HepG2 (cell line): ENCODE data around the gene PKIB. TPM values are rescaled to one million over a fixed set of nuclear protein-coding genes. Genes with fewer than 3 reads are reported as not detected.

Source experiments
- ATAC-seq: fragments of 200-7000 bp; cut with Tn5 transposase; 3 replicates; pipeline ENCODE4 v1.9.1; 2020; ENCODE audit warnings: mild to moderate bottlenecking, moderate library complexity
- BruUV-seq: library from RNA; stranded (reverse); fragments of 400-500 nt; replicated peaks from 2 replicates; lab custom pipeline; 2021; lab: Mats Ljungman, UMichigan
- CTCF ChIA-PET: fragments of 300-600 bp; formaldehyde crosslinking; extraction: SDS; loops from one replicate; lab custom pipeline; 2021; ENCODE audit warnings: low total read pairs, inconsistent platforms, low intra/inter-chr PET ratio; lab: Yijun Ruan, JAX
- POLR2A ChIA-PET: fragments of 350-600 bp; sonication (Branson Sonifier 250); formaldehyde crosslinking; loops from one replicate; lab custom pipeline; 2020; ENCODE audit warnings: antibody characterized with exemption, inconsistent platforms; lab: Yijun Ruan, JAX
- DNase-seq: peaks from one replicate; pipeline ENCODE4 v3.0.0-alpha.2; 2015; ENCODE audit warnings: low spot score
- FAIRE-seq: peaks from 3 replicates; lab custom pipeline; 2011; peaks lifted over from hg19 to GRCh38; lab: Jason Lieb, UNC
- H2AFZ ChIP-seq: one replicate; pipeline ENCODE4 v1.6.1; 2011; ENCODE audit warnings: low read length, inconsistent platforms
- H3K27ac ChIP-seq: fragments of 300-600 bp; 3 replicates; pipeline ENCODE4 v1.8.0; 2011; ENCODE audit warnings: mixed run types, mild to moderate bottlenecking, mixed read lengths, low read length, inconsistent platforms; ENCODE audit not compliant: insufficient read depth; ENCODE audit errors: extremely low read length
- H3K27me3 ChIP-seq, 2 experiments: fragments of 200-600 bp in 1 of 2; 2 replicates in 1 of 2; 3 replicates in 1 of 2; pipeline versions ENCODE4 v1.6.0 to v1.8.0; 2011; ENCODE audit warnings: low read length in 2 of 2, mild to moderate bottlenecking in 2 of 2, moderate library complexity in 2 of 2, inconsistent platforms in 1 of 2; ENCODE audit not compliant: insufficient read depth in 2 of 2, control insufficient read depth in 1 of 2
- H3K36me3 ChIP-seq, 2 experiments: fragments of 200-600 bp in 1 of 2; replicated peaks in 1 of 2; 2 replicates in 1 of 2; 3 replicates in 1 of 2; pipeline versions ENCODE4 v1.5.1 to v1.8.0; 2011; ENCODE audit warnings: low read length in 2 of 2, inconsistent platforms in 1 of 2; ENCODE audit not compliant: insufficient read depth in 2 of 2, control insufficient read depth in 1 of 2
- H3K4me1 ChIP-seq: 2 replicates; pipeline ENCODE4 v1.5.1; 2012; ENCODE audit warnings: low read length, inconsistent platforms; ENCODE audit not compliant: insufficient read depth
- H3K4me2 ChIP-seq: 2 replicates; pipeline ENCODE4 v1.6.0; 2011; ENCODE audit warnings: low read depth, low read length, inconsistent platforms
- H3K4me3 ChIP-seq, 3 experiments: fragments of 200-600 bp in 1 of 3; sonication (generic), shearing (Covaris generic) in 1 of 3; replicated peaks in 1 of 3; 2 replicates each; pipeline ENCODE4 v1.5.1; 2011 to 2016; ENCODE audit warnings: low read length in 3 of 3, inconsistent platforms in 2 of 3, low read depth in 2 of 3, mild to moderate bottlenecking in 2 of 3, control low read depth in 1 of 3, mixed read lengths in 1 of 3; ENCODE audit not compliant: insufficient read depth in 1 of 3
- H3K79me2 ChIP-seq: one replicate; pipeline ENCODE4 v1.6.1; 2011; ENCODE audit warnings: low read length, inconsistent platforms; ENCODE audit not compliant: insufficient read depth
- H3K9ac ChIP-seq: 2 replicates; pipeline ENCODE4 v1.6.0; 2011; ENCODE audit warnings: mild to moderate bottlenecking, low read depth, low read length, inconsistent platforms; ENCODE audit not compliant: insufficient read depth
- H3K9me3 ChIP-seq: 2 replicates; pipeline ENCODE4 v1.5.1; 2012; ENCODE audit warnings: mild to moderate bottlenecking, low read length
- H4K20me1 ChIP-seq: 2 replicates; pipeline ENCODE4 v1.6.0; 2011; ENCODE audit warnings: inconsistent platforms, mild to moderate bottlenecking, low read length, moderate library complexity; ENCODE audit not compliant: insufficient read depth
- BRCA1 ChIP-seq: sonication (generic); formaldehyde crosslinking; IDR thresholded peaks from 2 replicates; pipeline ENCODE4 v1.4.0; 2020; ENCODE audit warnings: missing genetic modification reagents
- HDAC1 ChIP-seq: sonication (generic); formaldehyde crosslinking; IDR thresholded peaks from 2 replicates; pipeline ENCODE4 v1.5.1; 2020; ENCODE audit warnings: mild to moderate bottlenecking, missing genetic modification reagents
- HNRNPLL ChIP-seq: fragments of 200-400 bp; formaldehyde crosslinking; IDR thresholded peaks from 2 replicates; pipeline ENCODE4 v1.6.1; 2017; ENCODE audit warnings: mild to moderate bottlenecking, low read depth, low read length; ENCODE audit not compliant: poor library complexity, severe bottlenecking
- KAT7 ChIP-seq: IDR thresholded peaks from 2 replicates; pipeline ENCODE4 v1.6.1; 2018; ENCODE audit warnings: borderline replicate concordance, missing compliant biosample characterization
- MED1 ChIP-seq: sonication (generic); formaldehyde crosslinking; IDR thresholded peaks from 2 replicates; pipeline ENCODE4 v1.4.0; 2020; ENCODE audit warnings: missing genetic modification reagents
- NPAS2 ChIP-seq: sonication (generic); formaldehyde crosslinking; IDR thresholded peaks from 2 replicates; pipeline ENCODE4 v1.8.0; 2022; ENCODE audit warnings: mild to moderate bottlenecking, missing genetic modification reagents, borderline replicate concordance
- SALL1 ChIP-seq: sonication (generic); formaldehyde crosslinking; IDR thresholded peaks from 2 replicates; pipeline ENCODE4 v1.8.0; 2022; ENCODE audit warnings: mild to moderate bottlenecking, missing genetic modification reagents
- SRF ChIP-seq: IDR thresholded peaks from 2 replicates; pipeline ENCODE4 v1.6.1; 2011; ENCODE audit warnings: mild to moderate bottlenecking, low read depth, low read length, moderate library complexity
- STAG1 ChIP-seq: sonication (generic); formaldehyde crosslinking; IDR thresholded peaks from 2 replicates; pipeline ENCODE4 v1.4.0; 2020; ENCODE audit warnings: missing genetic modification reagents
- YEATS2 ChIP-seq: sonication (generic); formaldehyde crosslinking; IDR thresholded peaks from 2 replicates; pipeline ENCODE4 v1.4.0; 2020; ENCODE audit warnings: missing genetic modification reagents, borderline replicate concordance
- ZNF614 ChIP-seq: IDR thresholded peaks from 2 replicates; pipeline ENCODE4 v1.6.1; 2018; ENCODE audit warnings: missing biosample characterization, missing genetic modification reagents, inconsistent platforms, borderline replicate concordance
- ZNF839 ChIP-seq: sonication (generic); formaldehyde crosslinking; IDR thresholded peaks from 2 replicates; pipeline ENCODE4 v1.4.0; 2020; ENCODE audit warnings: missing genetic modification reagents, mild to moderate bottlenecking, borderline replicate concordance
- WGBS: methylation state at CpG from one replicate; pipeline ENCODE4 v1.1.6; 2017; ENCODE audit warnings: low lambda C conversion rate; 5-methylcytosine and 5-hydroxymethylcytosine counted together
- in situ Hi-C: cut with HindIII; loops from 2 replicates; pipeline ENCODE4 v1.10.0; 2017; ENCODE audit warnings: low pct_unique_long_range_greater_than_20kb; ENCODE audit not compliant: extremely low pct_ligation_motif_present
- intact Hi-C: fragments of 100-400 bp; cut with micrococcal nuclease; formaldehyde crosslinking; loops from one replicate; pipeline ENCODE4 v1.10.0; 2022; ENCODE audit not compliant: unreplicated experiment
- polyA plus RNA-seq, 8 experiments: library from polyadenylated mRNA; depleted of rRNA in 3 of 8; stranded (reverse) in 7 of 8; unstranded in 1 of 8; fragments of >200 nt; fragmentation: Illumina TruSeq in 4 of 8; extraction: Trizol in 4 of 8; gene quantifications; 2 replicates each; pipeline versions ENCODE4 v1.2.1 to v1.2.3, GENCODE V29; 2011 to 2016; ENCODE audit warnings: low read depth in 4 of 8, missing spikeins in 1 of 8, mixed read lengths in 1 of 8; ENCODE audit not compliant: insufficient read depth in 1 of 8
- total RNA-seq, 5 experiments: library from RNA; depleted of rRNA; stranded (reverse); fragments of >200 nt; fragmentation: Illumina TruSeq; extraction: Trizol; gene quantifications; 2 replicates each; pipeline ENCODE4 v1.2.3, GENCODE V29; 2016; ENCODE audit warnings: low read depth in 1 of 5
- TF ChIP-seq, protein P1 (sequence below): sonication (generic); formaldehyde crosslinking; IDR thresholded peaks from 2 replicates; pipeline ENCODE4 v1.8.0; 2022; ENCODE audit warnings: missing genetic modification reagents, mild to moderate bottlenecking, borderline replicate concordance
- TF ChIP-seq, protein P2 (sequence below): sonication (generic); formaldehyde crosslinking; IDR thresholded peaks from 2 replicates; pipeline ENCODE4 v1.4.0; 2020; ENCODE audit warnings: missing genetic modification reagents

PKIB gene
- total and polyA plus RNA-seq, 2 of the 13 experiments (the other 11 are each of a cell fraction or from before 2014, with no cell fraction given): 1.4 to 1.5 TPM

DNA sequence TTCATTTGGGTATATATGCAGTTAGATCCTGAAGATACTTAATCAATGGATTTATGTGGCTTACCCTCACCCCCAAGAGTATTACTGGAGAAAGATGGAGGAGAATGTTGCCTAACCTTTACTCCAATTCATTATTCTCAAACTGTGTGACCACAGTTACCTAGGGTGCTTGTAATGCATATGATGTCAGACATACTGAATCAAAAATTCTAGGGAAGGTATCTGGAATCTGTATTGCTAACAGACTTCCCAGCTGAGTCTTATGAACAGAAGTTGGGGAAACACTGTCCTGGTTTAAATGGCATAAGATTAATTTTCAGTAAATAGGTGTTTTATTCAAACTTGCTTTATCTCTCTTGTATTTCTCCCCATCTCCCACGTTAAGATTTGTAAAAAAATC is 83.9 kb downstream of the PKIB start:
- Histone ChIP-seq H3K79me2 (no peaks in the 10 kb centered on the region), H4K20me1 (no peaks in the 10 kb centered on the region), H3K9me3 (no peaks in the 10 kb centered on the region), H3K36me3 (no peaks in the 10 kb centered on the region), H3K27me3 (no peaks in the 10 kb centered on the region), H3K4me3 (no peak overlapping the region), H3K4me1 (no peaks in the 10 kb centered on the region), H3K27ac (no peak overlapping the region), H3K9ac (no peak overlapping the region), H3K4me2 (no peak overlapping the region), H2AFZ (no peak overlapping the region)
- ChIA-PET POLR2A (no interaction called here), CTCF (no interaction called here)
- intact Hi-C loops: no loop called here
- 0% methylated on average over 1 of the region's 1 CpG for WGBS
- no peak for TF ChIP-seq ZNF839 (CRISPR knock-in tag)
- no peak for TF ChIP-seq HNRNPLL
- TF ChIP-seq, protein P1, sequence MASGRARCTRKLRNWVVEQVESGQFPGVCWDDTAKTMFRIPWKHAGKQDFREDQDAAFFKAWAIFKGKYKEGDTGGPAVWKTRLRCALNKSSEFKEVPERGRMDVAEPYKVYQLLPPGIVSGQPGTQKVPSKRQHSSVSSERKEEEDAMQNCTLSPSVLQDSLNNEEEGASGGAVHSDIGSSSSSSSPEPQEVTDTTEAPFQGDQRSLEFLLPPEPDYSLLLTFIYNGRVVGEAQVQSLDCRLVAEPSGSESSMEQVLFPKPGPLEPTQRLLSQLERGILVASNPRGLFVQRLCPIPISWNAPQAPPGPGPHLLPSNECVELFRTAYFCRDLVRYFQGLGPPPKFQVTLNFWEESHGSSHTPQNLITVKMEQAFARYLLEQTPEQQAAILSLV (CRISPR knock-in tag): no peak
- TF ChIP-seq HDAC1 (CRISPR knock-in tag): no peak
- TF ChIP-seq ZNF614: no peak
- TF ChIP-seq MED1 (CRISPR knock-in tag): no peak
- TF ChIP-seq SALL1: no peak
- TF ChIP-seq YEATS2 (CRISPR knock-in tag): no peak
- no peak for TF ChIP-seq STAG1
- FAIRE-seq (no peak), ATAC-seq (no peak), DNase-seq (no peak)
- no TSS peak for BruUV-seq
- in situ Hi-C loops: no loop called here

DNA sequence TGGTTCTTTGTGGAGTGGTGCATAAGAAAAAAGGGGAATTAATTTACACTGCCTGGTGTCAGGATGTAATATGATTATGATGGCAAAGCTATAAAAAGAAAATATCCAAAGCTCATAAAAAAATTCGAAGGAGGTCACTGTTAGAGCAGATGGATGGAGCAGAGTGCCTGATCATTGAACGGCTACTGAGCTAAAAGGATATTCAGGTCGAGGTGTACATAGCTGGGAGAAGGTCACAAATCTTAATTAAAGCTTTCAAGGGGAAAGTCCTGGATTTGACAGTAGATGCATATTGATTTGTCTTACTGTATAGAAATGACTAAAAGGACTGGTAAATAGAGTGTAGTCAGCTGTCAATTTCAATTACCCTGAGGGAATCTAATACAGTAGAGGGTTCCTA is 84.4 kb downstream of the PKIB start:
- H3K27ac ChIP-seq: no peak overlapping the region
- no peak overlapping the region for H3K4me2 ChIP-seq
- no peak for TF ChIP-seq SRF
- TF ChIP-seq NPAS2 (CRISPR knock-in tag): no peak
- TF ChIP-seq KAT7 (CRISPR knock-in tag): no peak
- TF ChIP-seq, protein P2, sequence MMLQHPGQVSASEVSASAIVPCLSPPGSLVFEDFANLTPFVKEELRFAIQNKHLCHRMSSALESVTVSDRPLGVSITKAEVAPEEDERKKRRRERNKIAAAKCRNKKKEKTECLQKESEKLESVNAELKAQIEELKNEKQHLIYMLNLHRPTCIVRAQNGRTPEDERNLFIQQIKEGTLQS (CRISPR knock-in tag): no peak
- no peak for TF ChIP-seq BRCA1 (CRISPR knock-in tag)
- TF ChIP-seq, all 625 proteins: peak for 0
- ChIA-PET POLR2A (no interaction called here), CTCF (no interaction called here)
- H3K27me3 ChIP-seq: no peaks in the 10 kb centered on the region
- H3K4me3 ChIP-seq: no peak overlapping the region
- no peaks in the 10 kb centered on the region for H4K20me1 ChIP-seq
- no peak for FAIRE-seq
- WGBS: 3% methylated on average over 3 of the region's 3 CpGs
- H3K9ac ChIP-seq: no peak overlapping the region
- no peaks in the 10 kb centered on the region for H3K9me3 ChIP-seq
- in situ Hi-C loops: no loop called here
- no peaks in the 10 kb centered on the region for H3K79me2 ChIP-seq
- no peak overlapping the region for H2AFZ ChIP-seq
- no peak for ATAC-seq
- no peaks in the 10 kb centered on the region for H3K4me1 ChIP-seq
- H3K36me3 ChIP-seq: no peaks in the 10 kb centered on the region
- no peak for DNase-seq
- BruUV-seq: no TSS peak
- intact Hi-C loops: no loop called here
